ENCODE measurements around the gene ITSN1. TPM values are rescaled to one million over a fixed set of nuclear protein-coding genes. Genes with fewer than 3 reads are reported as not detected.
A peak's percentile ranks its signal among the peaks of the same experiment; 100 is the strongest.

The ITSN1 gene
- total RNA-seq, 1 donor from 2014 or later = 116 TPM

DNA sequence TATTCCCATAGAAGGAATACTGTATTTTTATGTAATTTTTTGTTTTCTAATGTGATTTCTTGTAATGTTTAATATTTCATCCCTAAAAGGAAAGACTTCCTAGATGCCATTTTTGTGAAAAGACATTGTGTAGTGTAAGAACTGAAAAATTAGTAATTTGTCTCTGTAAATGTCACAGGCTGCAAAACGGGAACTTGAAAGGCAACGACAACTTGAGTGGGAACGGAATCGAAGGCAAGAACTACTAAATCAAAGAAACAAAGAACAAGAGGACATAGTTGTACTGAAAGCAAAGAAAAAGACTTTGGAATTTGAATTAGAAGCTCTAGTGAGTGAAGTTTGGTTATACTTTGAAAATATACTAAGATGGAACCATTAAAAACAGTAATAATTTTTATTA lies 132.2 kb downstream of the ITSN1 start:
- peaks cover 24% of the 10 kb centered on the region for H3K9me3 Mint-ChIP-seq (ENCODE audit: low read depth)
- no peak for DNase-seq (ENCODE audit: low spot score, unreplicated experiment)
- H3K4me1 Mint-ChIP-seq (ENCODE audit: low read depth) = peaks cover 9% of the 10 kb centered on the region
- no peak overlapping the region for H3K4me3 Mint-ChIP-seq (ENCODE audit: low read depth)
- H3K27me3 Mint-ChIP-seq = no peaks in the 10 kb centered on the region
- H3K36me3 Mint-ChIP-seq (ENCODE audit: insufficient read depth) = peaks cover 64% of the 10 kb centered on the region
- TF ChIP-seq, protein P1, sequence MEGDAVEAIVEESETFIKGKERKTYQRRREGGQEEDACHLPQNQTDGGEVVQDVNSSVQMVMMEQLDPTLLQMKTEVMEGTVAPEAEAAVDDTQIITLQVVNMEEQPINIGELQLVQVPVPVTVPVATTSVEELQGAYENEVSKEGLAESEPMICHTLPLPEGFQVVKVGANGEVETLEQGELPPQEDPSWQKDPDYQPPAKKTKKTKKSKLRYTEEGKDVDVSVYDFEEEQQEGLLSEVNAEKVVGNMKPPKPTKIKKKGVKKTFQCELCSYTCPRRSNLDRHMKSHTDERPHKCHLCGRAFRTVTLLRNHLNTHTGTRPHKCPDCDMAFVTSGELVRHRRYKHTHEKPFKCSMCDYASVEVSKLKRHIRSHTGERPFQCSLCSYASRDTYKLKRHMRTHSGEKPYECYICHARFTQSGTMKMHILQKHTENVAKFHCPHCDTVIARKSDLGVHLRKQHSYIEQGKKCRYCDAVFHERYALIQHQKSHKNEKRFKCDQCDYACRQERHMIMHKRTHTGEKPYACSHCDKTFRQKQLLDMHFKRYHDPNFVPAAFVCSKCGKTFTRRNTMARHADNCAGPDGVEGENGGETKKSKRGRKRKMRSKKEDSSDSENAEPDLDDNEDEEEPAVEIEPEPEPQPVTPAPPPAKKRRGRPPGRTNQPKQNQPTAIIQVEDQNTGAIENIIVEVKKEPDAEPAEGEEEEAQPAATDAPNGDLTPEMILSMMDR (IDR thresholded peaks at IDR 0.05; ENCODE audit: unreplicated experiment) = no peak
- peak overlapping the region; percentile 22 for H3K27ac Mint-ChIP-seq

- H3K4me3 Mint-ChIP-seq (ENCODE audit: low read depth) = no peak overlapping the region
- H3K36me3 Mint-ChIP-seq (ENCODE audit: insufficient read depth) = peaks cover 66% of the 10 kb centered on the region
- no peaks in the 10 kb centered on the region for H3K27me3 Mint-ChIP-seq
- peaks cover 9% of the 10 kb centered on the region for H3K4me1 Mint-ChIP-seq (ENCODE audit: low read depth)
- H3K27ac Mint-ChIP-seq = peak overlapping the region; percentile 49
- TF ChIP-seq, protein P1 (IDR thresholded peaks at IDR 0.05; ENCODE audit: unreplicated experiment) = no peak
- no peak for DNase-seq (ENCODE audit: low spot score, unreplicated experiment)
- H3K9me3 Mint-ChIP-seq (ENCODE audit: low read depth) = peaks cover 24% of the 10 kb centered on the region
These were observed 133.0 kb downstream of the ITSN1 start for GRCh38 chr21:33775100-33775828.

- no peak overlapping the region for H3K4me3 Mint-ChIP-seq (ENCODE audit: low read depth)
- DNase-seq (ENCODE audit: low spot score, unreplicated experiment) = no peak
- peaks cover 16% of the 10 kb centered on the region for H3K9me3 Mint-ChIP-seq (ENCODE audit: low read depth)
- TF ChIP-seq, protein P1 (IDR thresholded peaks at IDR 0.05; ENCODE audit: unreplicated experiment) = no peak
- no peak overlapping the region for H3K27ac Mint-ChIP-seq
- H3K4me1 Mint-ChIP-seq (ENCODE audit: low read depth) = no peaks in the 10 kb centered on the region
- peaks cover 50% of the 10 kb centered on the region for H3K36me3 Mint-ChIP-seq (ENCODE audit: insufficient read depth)
- H3K27me3 Mint-ChIP-seq = no peaks in the 10 kb centered on the region
These were observed 138.3 kb downstream of the ITSN1 start for GRCh38 chr21:33780631-33781030.

- DNase-seq (ENCODE audit: low spot score, unreplicated experiment) = no peak
- Mint-ChIP-seq H3K4me1 (ENCODE audit: low read depth) (no peaks in the 10 kb centered on the region), H3K9me3 (ENCODE audit: low read depth) (peaks cover 16% of the 10 kb centered on the region), H3K27ac (no peak overlapping the region), H3K4me3 (ENCODE audit: low read depth) (no peak overlapping the region), H3K27me3 (no peaks in the 10 kb centered on the region), H3K36me3 (ENCODE audit: insufficient read depth) (peaks cover 47% of the 10 kb centered on the region)
- TF ChIP-seq, protein P1 (IDR thresholded peaks at IDR 0.05; ENCODE audit: unreplicated experiment) = no peak
These were observed 138.8 kb downstream of the ITSN1 start for GRCh38 chr21:33781121-33781520.

DNA sequence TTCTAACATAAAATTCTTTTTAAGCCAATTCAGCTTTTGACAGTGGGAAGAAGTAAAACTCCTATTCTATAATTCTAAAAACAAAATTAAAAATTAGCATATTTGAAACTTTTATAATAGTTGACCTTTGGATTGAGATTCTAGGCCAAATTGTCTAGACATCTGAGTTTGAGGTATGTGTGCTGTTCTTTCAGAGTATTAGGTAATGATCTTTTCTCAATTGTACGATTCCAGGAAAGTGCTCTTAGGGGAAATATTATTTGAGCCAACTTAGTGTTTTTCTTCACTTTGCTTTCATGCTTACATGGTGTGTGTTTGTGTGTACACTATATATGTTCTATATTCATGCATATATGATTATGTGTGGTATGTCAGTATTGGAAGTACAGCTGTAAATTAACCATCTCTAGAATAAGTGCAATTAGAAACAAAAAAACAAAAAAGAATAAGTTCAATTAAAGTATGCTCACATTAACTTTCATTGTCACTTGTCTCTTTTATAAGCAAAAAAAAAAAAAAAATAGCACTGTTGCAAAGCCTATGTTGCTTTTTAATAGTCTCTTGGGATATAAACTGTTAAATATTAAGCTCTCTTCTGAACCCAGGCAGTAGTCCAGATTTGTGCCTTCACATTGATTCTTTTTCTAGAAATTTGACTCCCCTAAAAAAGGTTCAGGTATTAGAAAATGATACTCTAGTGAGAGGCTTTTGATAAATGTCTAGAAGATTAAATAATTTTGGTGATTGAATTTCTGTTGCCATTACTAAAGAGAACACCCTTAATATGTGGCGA lies 141.1 kb downstream of the ITSN1 start:
- H3K4me3 Mint-ChIP-seq (ENCODE audit: low read depth) = no peak overlapping the region
- TF ChIP-seq, protein P1 (IDR thresholded peaks at IDR 0.05; ENCODE audit: unreplicated experiment) = no peak
- peaks cover 32% of the 10 kb centered on the region for H3K36me3 Mint-ChIP-seq (ENCODE audit: insufficient read depth)
- no peak overlapping the region for H3K27ac Mint-ChIP-seq
- no peaks in the 10 kb centered on the region for H3K27me3 Mint-ChIP-seq
- no peak for DNase-seq (ENCODE audit: low spot score, unreplicated experiment)
- no peaks in the 10 kb centered on the region for H3K4me1 Mint-ChIP-seq (ENCODE audit: low read depth)
- peaks cover 9% of the 10 kb centered on the region for H3K9me3 Mint-ChIP-seq (ENCODE audit: low read depth)
